Osteocyte (in vitro differentiated cells): ENCODE results near the gene SAP30BP. TPM values are rescaled to one million over a fixed set of nuclear protein-coding genes. Genes with fewer than 3 reads are reported as not detected.
A peak's percentile ranks its signal among the peaks of the same experiment; 100 is the strongest.

Experiments
- DNase-seq: peaks from one replicate; pipeline ENCODE4 v3.0.0; 2021; ENCODE audit warnings: mixed read lengths; ENCODE audit not compliant: unreplicated experiment; ENCODE audit errors: extremely low spot score
- H3K27ac Mint-ChIP-seq: one replicate; pipeline ENCODE4 v1.8.0; 2021; ENCODE audit warnings: mild to moderate bottlenecking, mixed read lengths; ENCODE audit not compliant: unreplicated experiment
- H3K27me3 Mint-ChIP-seq: one replicate; pipeline ENCODE4 v1.8.0; 2021; ENCODE audit warnings: mixed read lengths; ENCODE audit not compliant: unreplicated experiment
- H3K36me3 Mint-ChIP-seq: one replicate; pipeline ENCODE4 v1.8.0; 2021; ENCODE audit warnings: mixed read lengths; ENCODE audit not compliant: unreplicated experiment
- H3K4me1 Mint-ChIP-seq: one replicate; pipeline ENCODE4 v1.8.0; 2021; ENCODE audit warnings: mixed read lengths; ENCODE audit not compliant: unreplicated experiment
- H3K4me3 Mint-ChIP-seq: one replicate; pipeline ENCODE4 v1.8.0; 2021; ENCODE audit warnings: mild to moderate bottlenecking, moderate library complexity, mixed read lengths; ENCODE audit not compliant: unreplicated experiment
- H3K9me3 Mint-ChIP-seq: one replicate; pipeline ENCODE4 v1.8.0; 2021; ENCODE audit warnings: mixed read lengths; ENCODE audit not compliant: unreplicated experiment
- total RNA-seq: library from RNA; stranded (reverse); gene quantifications from 2 replicates; pipeline ENCODE4 v1.2.1, GENCODE V29; 2021
- TF ChIP-seq, protein P1 (sequence below): fragments of 200-600 bp; sonication (generic); IDR thresholded peaks from 2 replicates; pipeline ENCODE4 v1.5.0; 2021; ENCODE audit warnings: antibody characterized with exemption, mild to moderate bottlenecking, moderate library complexity

Gene SAP30BP
- total RNA-seq, 1 donor from 2014 or later = 103 TPM

DNA sequence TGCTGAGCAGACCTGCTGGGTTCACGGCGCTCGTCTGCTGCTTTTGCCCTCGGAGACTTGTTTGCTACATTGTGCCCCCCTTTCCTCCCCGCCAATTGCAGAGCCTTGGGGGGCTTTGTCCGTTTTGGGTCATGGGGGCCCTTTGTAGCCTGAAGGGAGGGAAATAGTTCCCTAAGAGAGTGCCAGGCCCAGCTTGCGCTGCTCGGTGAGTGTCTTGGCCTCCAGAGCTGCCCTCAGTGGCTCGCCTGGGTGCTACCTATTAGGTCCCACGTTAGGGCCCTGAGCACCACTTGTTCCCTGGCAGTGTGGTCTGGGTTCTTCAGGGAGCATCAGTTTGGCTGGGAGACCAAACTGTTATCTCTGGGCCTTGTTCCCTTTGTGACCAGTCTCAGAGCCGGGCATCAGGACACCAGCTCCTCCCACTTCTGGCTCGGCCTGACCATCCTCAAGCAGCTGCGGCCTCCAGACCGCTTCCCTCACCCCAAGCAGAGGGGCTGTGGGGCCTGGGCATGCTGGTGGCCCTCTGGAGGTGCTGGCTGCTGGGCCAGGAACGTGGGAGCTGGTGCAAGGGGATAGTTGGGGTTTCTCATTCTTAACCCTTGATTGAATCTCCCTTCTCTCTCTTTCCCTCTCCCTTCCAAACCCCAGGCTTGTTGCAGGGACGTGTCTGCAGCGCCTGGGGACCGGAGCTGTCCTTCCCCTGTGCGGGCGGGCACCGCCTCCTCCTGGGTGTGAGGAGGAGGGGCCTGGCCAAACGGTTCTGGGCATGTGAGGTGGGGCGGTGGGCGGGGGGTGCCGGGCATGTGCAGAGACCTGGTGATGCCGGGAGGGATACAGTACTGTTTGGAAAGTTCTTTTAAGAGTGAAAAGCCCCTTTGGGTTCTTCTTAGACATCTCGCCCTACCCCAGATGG lies 38.1 kb downstream of the SAP30BP start:
- peaks cover 57% of the 10 kb centered on the region for H3K36me3 Mint-ChIP-seq
- no peaks in the 10 kb centered on the region for H3K9me3 Mint-ChIP-seq
- H3K27me3 Mint-ChIP-seq = no peaks in the 10 kb centered on the region
- no peak for DNase-seq
- H3K4me1 Mint-ChIP-seq = peaks cover 36% of the 10 kb centered on the region
- TF ChIP-seq, protein P1, sequence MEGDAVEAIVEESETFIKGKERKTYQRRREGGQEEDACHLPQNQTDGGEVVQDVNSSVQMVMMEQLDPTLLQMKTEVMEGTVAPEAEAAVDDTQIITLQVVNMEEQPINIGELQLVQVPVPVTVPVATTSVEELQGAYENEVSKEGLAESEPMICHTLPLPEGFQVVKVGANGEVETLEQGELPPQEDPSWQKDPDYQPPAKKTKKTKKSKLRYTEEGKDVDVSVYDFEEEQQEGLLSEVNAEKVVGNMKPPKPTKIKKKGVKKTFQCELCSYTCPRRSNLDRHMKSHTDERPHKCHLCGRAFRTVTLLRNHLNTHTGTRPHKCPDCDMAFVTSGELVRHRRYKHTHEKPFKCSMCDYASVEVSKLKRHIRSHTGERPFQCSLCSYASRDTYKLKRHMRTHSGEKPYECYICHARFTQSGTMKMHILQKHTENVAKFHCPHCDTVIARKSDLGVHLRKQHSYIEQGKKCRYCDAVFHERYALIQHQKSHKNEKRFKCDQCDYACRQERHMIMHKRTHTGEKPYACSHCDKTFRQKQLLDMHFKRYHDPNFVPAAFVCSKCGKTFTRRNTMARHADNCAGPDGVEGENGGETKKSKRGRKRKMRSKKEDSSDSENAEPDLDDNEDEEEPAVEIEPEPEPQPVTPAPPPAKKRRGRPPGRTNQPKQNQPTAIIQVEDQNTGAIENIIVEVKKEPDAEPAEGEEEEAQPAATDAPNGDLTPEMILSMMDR = no peak
- no peak overlapping the region for H3K27ac Mint-ChIP-seq
- no peak overlapping the region for H3K4me3 Mint-ChIP-seq

- peaks cover 50% of the 10 kb centered on the region for H3K36me3 Mint-ChIP-seq
Observed at GRCh38 chr17:75706042-75706728, 39.0 kb downstream of the SAP30BP start.

DNA sequence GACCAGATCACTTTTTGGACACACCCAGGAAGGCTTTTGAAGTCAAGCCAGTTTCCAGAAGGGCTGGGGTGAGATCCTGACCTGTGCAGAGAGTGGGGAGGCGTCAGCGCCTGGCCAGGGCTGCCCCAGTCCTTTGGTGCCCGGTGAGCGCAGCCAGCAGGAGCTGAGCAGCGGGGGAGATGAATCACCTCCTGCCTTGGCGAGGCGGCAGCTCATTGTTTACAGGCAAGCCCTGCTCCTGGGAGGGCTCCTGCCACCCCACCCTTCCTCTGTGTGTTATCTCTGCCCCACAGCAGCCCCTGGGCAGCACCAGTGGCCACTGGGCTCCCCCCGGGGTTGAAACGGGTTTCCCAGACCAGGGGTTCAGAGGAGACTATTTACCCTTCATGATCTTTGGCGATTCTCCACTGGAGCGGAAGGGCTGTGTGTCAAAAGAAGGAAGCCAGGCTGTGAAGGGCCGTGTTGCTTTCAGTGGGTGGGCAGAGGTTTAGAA lies 40.0 kb downstream of the SAP30BP start:
- no peaks in the 10 kb centered on the region for H3K27me3 Mint-ChIP-seq
- H3K4me1 Mint-ChIP-seq = peaks cover 24% of the 10 kb centered on the region
- H3K27ac Mint-ChIP-seq = peak overlapping the region; percentile 90
- peaks cover 41% of the 10 kb centered on the region for H3K36me3 Mint-ChIP-seq
- DNase-seq = no peak
- H3K4me3 Mint-ChIP-seq = no peak overlapping the region
- H3K9me3 Mint-ChIP-seq = no peaks in the 10 kb centered on the region
- TF ChIP-seq, protein P1 = no peak

More at GRCh38 chr17:75706042-75706728, 39.0 kb downstream of the SAP30BP start:
- no peak overlapping the region for H3K4me3 Mint-ChIP-seq
- TF ChIP-seq, protein P1 = no peak
- H3K27ac Mint-ChIP-seq = peak overlapping the region; percentile 90
- H3K9me3 Mint-ChIP-seq = no peaks in the 10 kb centered on the region
- H3K4me1 Mint-ChIP-seq = peaks cover 30% of the 10 kb centered on the region
- no peak for DNase-seq
- H3K27me3 Mint-ChIP-seq = no peaks in the 10 kb centered on the region

GRCh38 chr17:75712446-75712845 lies 45.3 kb downstream of the SAP30BP start:
- Mint-ChIP-seq H3K27me3 (no peaks in the 10 kb centered on the region), H3K27ac (no peak overlapping the region), H3K4me1 (peaks cover 10% of the 10 kb centered on the region), H3K36me3 (peaks cover 10% of the 10 kb centered on the region), H3K9me3 (no peaks in the 10 kb centered on the region), H3K4me3 (no peak overlapping the region)
- TF ChIP-seq, protein P1 = no peak
- DNase-seq = no peak

DNA sequence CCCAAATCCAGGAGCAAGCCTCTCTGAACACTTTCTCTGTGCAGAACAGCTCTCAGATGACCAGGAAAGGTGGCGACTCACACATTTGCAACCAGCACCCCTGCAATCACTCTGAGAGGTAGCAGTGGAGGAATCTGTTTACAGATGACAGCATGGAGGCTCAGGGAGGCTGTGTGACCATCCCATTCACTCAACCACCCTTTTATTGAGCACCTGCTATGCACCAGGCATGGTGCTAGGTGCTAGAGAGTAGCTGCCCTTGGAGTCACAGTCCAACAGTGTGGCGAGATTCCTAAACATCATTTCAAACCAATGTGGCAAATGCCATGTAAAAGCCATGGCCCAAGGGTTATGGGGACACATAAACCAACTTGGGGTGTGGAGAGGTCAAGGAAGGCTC lies 52.6 kb downstream of the SAP30BP start:
- peaks cover under 1% of the 10 kb centered on the region for H3K36me3 Mint-ChIP-seq
- TF ChIP-seq, protein P1 = no peak
- H3K4me3 Mint-ChIP-seq = peak overlapping the region; percentile 78
- no peak for DNase-seq
- H3K27me3 Mint-ChIP-seq = no peaks in the 10 kb centered on the region
- H3K9me3 Mint-ChIP-seq = no peaks in the 10 kb centered on the region
- no peak overlapping the region for H3K27ac Mint-ChIP-seq
- peaks cover 27% of the 10 kb centered on the region for H3K4me1 Mint-ChIP-seq
